ENCODE measurements around the gene MICAL2.

MICAL2 gene

GRCh38 chr11:12100841-12101242 lies 9.5 kb upstream of the MICAL2 start:
- no peak for DNase-seq

- DNase-seq: no peak
These were observed 9.1 kb upstream of the MICAL2 start for GRCh38 chr11:12101318-12101717.

- DNase-seq: peak in 1 of 2 experiments; percentile 14
These were observed 7.6 kb upstream of the MICAL2 start for GRCh38 chr11:12102588-12103410.

DNA sequence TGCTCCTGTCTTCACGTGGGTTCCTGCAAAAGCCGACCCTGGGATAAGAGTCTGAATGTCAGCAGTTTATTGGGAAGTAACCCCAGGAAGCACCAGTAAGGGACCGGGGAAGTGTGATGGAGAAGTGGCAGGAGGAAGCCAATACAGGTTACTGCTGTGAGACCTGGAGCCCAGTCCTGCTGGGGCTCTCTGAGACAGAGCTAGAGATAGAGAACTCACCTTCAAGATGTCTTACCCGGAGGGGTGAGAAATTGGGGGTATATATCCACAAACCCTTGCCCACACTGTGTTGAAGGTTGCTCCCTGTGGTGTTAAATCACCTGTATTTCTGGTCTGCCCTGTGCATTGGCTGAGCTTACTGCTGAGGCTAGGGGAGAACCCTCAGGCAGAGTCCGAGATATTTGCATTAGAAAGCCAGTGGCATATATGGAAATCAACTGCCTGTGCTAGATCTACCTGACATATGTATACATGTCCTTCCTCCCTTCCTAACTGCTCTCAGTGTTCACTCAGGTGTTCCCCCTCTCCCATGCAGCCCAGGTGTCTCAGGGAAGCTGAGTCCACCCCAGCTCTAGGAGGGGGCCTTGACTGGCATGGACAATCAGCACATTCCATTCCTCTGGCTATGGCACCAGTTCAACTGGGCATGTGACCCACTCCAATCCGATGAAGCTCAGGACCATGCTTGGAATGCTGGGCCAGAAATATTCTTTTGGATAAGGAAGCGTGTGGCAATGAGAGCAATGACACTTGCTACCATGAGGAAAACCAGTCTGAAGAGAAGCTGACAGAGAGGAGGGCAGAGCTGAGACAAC lies 6.8 kb upstream of the MICAL2 start:
- DNase-seq: no peak

DNA sequence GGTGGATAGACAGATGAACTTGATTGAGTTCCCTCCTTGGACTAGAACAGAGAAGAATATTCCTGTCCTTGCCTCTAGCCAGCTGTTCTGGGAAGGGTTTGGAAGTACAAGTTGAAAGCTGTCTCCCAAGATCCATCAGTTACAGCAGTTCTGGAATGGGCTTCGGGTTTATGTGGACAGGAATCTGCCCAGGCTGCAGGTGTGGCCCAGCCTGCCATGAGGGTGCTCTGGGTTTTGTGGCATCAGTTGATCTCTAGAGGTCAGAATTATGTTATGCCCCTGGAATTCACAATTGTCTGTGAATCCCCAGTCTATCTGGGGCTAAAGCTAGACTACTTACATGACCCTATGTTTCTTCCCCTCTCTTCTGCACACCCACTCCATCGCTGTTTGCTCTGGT lies 4.9 kb upstream of the MICAL2 start:
- no peak for DNase-seq

DNA sequence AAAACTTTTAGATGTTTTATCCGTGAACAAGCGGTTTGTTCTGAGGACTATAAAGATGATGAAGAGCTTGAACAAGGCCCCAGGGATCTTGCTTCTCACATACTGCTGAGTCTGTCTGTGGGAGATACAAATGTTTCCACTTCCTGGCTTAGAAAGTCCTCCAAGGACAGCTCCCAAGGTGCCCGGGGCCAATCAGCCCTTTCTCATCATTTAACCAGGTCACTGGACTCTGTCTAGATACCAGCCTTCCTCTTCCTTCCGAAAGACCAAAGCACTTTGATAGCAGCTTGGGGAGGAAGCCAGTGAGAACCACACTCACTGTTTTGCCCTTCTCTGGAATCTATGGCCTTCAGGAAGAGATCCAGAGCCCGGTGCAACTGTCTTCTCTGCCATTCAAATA lies 4.3 kb upstream of the MICAL2 start:
- DNase-seq: no peak

GRCh38 chr11:12106501-12106900 lies 3.9 kb upstream of the MICAL2 start:
- DNase-seq: no peak

DNA sequence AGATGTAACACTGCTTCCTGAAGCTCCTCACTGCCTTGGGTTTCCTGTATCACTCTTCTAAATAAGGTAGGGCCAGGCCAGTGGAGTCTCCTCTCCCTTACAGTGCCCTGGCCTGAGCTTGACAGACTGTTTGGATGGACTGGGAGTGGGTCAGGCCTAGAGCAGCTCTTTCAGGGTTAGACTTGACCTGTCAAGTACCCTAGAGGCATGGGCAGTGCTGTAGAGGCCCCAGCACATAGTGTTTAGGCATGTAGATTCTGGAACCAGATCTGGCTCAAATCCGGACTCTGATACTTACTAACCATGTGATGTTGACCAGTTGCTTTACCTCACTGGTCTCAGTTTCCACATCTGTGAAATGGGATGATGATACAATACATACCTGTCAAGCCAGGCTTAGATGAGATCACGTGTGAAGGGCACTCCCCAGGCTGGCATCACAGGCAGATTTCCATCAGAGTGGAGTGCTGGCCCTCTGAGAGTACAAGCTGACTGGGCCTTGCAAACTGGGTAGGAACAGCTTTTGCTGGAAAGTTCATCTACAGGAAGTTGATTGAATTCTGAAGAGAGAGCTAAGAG lies 1.4 kb upstream of the MICAL2 start:
- DNase-seq: no peak

- no peak for DNase-seq
These were observed 696 bp upstream of the MICAL2 start for GRCh38 chr11:12109591-12110196.

- peak in 1 of 2 experiments; percentile 36 for DNase-seq
These were observed 541 bp downstream of the MICAL2 start for GRCh38 chr11:12110714-12111548.

DNA sequence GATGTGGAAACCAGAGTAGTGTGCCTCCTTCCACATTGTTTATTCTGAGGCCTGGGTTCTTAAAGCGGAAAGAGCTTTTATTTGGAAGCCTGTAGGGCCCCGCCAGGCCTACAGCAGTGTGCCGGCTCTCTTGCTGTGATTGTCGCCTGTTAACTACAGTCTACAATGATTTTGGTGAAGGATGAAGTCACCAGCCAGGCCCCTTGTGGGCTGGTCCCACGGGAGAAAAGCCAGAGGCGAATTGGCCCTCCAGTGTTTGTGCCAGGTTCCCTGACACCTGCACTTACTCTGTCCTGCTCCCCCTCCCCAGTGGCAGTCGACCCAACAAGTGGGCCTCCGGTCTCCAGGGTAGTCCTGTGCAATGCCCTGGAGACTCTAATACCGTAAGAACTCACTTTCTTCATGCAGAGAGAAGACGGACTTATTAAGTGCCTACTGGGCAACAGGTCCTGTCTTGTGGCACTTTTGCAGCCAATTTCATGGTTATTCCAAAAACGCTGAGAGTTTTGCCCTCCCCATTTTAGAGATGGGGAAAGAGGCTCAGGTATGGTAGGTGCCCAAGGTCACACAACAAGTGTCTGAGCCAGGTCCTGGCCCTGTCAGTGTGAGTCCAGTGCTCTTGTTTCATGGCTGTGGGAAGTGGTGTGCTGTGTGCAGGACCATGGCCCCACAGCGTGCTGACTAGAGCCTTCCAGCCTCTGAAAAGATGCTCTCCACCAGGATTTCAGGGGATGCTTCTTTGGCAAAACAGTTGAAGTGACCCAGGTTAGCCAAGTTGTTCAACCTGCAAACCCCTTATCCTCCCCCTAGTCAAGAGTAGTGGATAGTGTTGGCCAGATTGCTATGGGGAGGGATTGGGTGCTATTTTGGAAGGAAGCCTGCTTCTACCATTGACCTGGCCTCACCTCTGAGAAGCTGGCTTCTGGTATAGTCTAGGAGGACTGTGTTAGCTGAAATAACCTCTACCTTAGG lies 1.4 kb downstream of the MICAL2 start:
- DNase-seq: no peak

GRCh38 chr11:12112750-12113149 lies 2.4 kb downstream of the MICAL2 start:
- no peak for DNase-seq

DNA sequence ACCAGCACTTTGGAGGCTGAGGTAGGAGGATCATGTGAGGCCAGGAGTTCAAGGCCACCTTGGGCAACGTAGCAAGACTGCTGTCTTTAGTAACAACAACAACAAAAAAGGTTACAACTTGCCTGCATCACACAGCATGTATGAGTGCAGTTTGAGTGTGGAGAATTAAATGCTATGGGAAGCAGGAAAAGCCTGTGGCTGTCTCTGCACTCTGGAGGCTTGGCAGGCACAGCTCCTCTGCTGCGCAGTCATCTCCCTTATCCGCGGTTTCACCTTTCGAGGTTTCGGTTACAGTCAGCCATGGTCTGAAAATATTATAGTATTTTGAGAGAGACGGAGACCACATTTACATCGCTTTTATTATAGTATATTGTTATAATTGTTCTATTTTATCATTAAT lies 2.9 kb downstream of the MICAL2 start:
- DNase-seq: no peak

GRCh38 chr11:12114193-12115033 lies 4.0 kb downstream of the MICAL2 start:
- DNase-seq: no peak

DNA sequence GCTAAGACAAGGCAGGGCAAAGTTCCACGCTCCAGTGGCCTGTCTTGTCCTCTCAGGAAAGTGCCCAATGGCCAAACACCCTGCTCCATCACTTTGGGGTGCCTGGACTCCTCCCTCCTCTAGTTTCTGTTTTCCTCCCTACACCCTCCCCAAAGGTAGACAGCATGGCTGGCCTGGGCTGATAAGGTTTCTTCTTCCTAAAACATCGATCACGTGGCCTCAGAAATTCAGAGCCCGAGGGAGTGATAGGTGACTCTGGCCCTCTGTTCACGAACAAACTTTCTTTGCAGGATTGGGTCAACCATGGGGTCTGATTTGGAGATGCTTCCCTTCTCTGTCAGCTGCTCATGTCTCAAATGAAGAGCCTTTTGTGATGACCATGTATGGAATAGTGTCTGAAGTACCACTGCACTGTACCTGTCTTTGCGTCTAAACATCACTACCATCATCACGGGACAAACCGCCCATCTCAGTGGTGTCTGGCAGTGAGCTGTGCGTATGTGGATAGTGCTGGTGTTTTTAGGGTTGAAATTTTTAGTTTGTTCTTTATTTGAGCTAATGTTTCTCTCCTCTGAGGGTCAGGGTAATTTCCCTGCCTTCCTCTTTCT lies 6.1 kb downstream of the MICAL2 start:
- no peak for DNase-seq

- no peak for DNase-seq
These were observed 6.8 kb downstream of the MICAL2 start for GRCh38 chr11:12117200-12117599.

DNA sequence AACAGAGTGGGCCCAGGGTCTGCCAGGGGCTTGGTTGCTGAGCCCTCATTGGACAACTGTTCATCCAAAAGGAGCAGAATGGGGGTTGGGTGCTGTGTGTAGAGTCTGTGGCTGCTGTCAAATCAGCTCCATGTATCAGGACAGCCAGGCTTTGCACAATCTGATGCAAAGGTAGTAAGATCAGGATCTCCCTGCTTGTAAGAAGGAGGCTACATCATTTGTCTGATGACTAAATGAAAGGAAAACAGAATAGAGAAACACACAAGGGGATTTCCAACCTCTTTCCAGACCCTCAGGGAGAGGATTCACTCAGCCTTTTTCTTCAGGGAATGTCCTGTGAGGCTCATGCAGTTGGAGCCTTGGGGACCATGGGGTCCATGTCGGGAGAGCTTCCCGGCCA lies 7.2 kb downstream of the MICAL2 start:
- no peak for DNase-seq

DNA sequence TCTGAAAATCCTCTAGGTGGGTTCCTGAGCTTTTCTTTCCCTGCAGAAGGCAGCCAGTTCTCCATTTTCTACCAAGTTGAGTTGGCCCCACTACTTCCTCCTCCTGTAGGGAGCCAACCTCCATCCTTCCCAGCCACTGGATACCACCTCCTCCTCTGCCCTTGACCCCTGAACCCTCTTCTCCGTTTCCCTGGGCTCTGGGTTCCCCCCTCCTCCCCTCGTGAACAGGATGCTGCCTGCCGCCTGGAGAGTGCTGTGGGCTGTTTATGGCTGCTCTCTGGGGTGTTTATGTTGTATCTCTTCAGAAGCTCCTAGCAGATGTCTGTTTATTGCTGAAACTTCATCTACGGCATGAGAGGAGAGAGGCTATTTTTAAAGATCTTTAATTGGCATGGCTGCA lies 8.6 kb downstream of the MICAL2 start:
- peak in 1 of 2 experiments; percentile 37 for DNase-seq

DNA sequence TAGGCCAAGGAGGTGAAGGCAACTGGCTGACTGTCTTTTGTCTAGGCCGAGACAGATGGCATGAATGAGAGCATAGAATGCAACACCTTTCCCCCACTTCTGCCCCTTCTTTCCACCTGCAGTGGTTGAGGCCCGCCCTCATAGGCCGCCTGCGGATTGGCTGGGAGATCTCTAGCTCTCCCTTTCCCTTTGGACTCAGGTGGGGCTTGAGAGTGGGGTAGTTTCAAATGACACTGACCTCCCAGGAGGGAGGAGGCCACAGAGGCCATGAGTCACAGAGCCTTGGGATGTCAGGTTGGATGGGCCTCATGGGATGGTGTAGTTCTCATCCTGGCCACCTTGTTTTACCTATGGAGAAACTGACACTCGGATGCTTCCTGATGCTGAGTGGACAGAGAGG lies 9.1 kb downstream of the MICAL2 start:
- peak in 1 of 2 experiments; percentile 46 for DNase-seq
